Tibial nerve (tissue), 4 donors: ENCODE data around the gene MYO5A. TPM values are rescaled to one million over a fixed set of nuclear protein-coding genes. Genes with fewer than 3 reads are reported as not detected.

Experiments used
- DNase-seq, 2 donors: peaks; one replicate each; pipeline ENCODE4 v3.0.0-alpha.2; 2019; ENCODE audit warnings: low spot score in 2 of 2
- H3K27ac ChIP-seq, 4 donors: fragments of 200-600 bp; sonication (generic) in 3 of 4; one replicate each; pipeline ENCODE4 v1.5.1; 2017 to 2019; ENCODE audit warnings: mild to moderate bottlenecking in 1 of 4
- H3K27me3 ChIP-seq, 2 donors: fragments of 200-600 bp; sonication (generic) in 1 of 2; one replicate each; pipeline versions ENCODE4 v1.5.1 to v1.6.0; 2017 to 2019
- H3K36me3 ChIP-seq, 3 donors: fragments of 200-600 bp; sonication (generic); one replicate each; pipeline ENCODE4 v1.5.1; 2018 to 2019
- H3K4me1 ChIP-seq, 4 donors: fragments of 200-600 bp; sonication (generic) in 3 of 4; one replicate each; pipeline ENCODE4 v1.5.1; 2017 to 2019
- H3K4me3 ChIP-seq, 4 donors: fragments of 200-600 bp; sonication (generic) in 3 of 4; one replicate each; pipeline ENCODE4 v1.5.1; 2017 to 2019; ENCODE audit warnings: mild to moderate bottlenecking in 1 of 4, moderate library complexity in 1 of 4
- H3K9me3 ChIP-seq, 4 donors: fragments of 200-600 bp; sonication (generic) in 3 of 4; one replicate each; pipeline ENCODE4 v1.5.1; 2017 to 2019
- CTCF ChIP-seq, 5 experiments: fragments of 200-600 bp in 3 of 5; fragments of 450-650 bp in 2 of 5; sonication (generic) in 3 of 5; IDR thresholded peaks; one replicate each; pipeline ENCODE4 v1.5.1; 2016 to 2019; ENCODE audit warnings: antibody characterized with exemption in 5 of 5, mild to moderate bottlenecking in 3 of 5, moderate library complexity in 2 of 5
- EP300 ChIP-seq, 2 donors: sonication (generic); formaldehyde crosslinking; IDR thresholded peaks; one replicate each; pipeline ENCODE4 v1.6.1; 2017; ENCODE audit warnings: antibody characterized with exemption in 2 of 2, mild to moderate bottlenecking in 1 of 2
- POLR2A ChIP-seq, 2 donors: fragments of 450-650 bp; IDR thresholded peaks; one replicate each; pipeline ENCODE4 v1.6.1; 2017; ENCODE audit warnings: antibody characterized with exemption in 2 of 2, mild to moderate bottlenecking in 2 of 2, moderate library complexity in 2 of 2
- WGBS, 2 donors: methylation state at CpG; one replicate each; pipeline ENCODE4 v1.1.5; 2018; 5-methylcytosine and 5-hydroxymethylcytosine counted together
- total RNA-seq, 4 donors: library from RNA; depleted of rRNA; stranded (reverse); fragments of >200 nt; gene quantifications; one replicate each; pipeline ENCODE4 v1.1.0, GENCODE V29; 2016

MYO5A gene
- total RNA-seq, 4 donors from 2014 or later: 38.7 to 101 (median 46.9) TPM

- Histone ChIP-seq H3K27ac (no peak overlapping the region), H3K4me1 (peaks cover 0 to 23% (median 9%) of the 10 kb centered on the region in 4 donors), H3K9me3 (no peaks in the 10 kb centered on the region), H3K4me3 (no peak overlapping the region), H3K27me3 (peaks cover 0 to 40% of the 10 kb centered on the region in 2 donors), H3K36me3 (no peaks in the 10 kb centered on the region)
- TF ChIP-seq EP300 (IDR thresholded peaks at IDR 0.05): no peak
- no peak for DNase-seq
- 74 to 78% methylated on average over 4 of the region's 4 CpGs for whole genome bisulfite sequencing, 2 donors
These were observed 237.5 kb downstream of the MYO5A start for GRCh38 chr15:52291204-52291603.

GRCh38 chr15:52290800-52291199 is 237.9 kb downstream of the MYO5A start:
- no peaks in the 10 kb centered on the region for H3K36me3 ChIP-seq
- H3K27ac ChIP-seq: no peak overlapping the region
- peaks cover 0 to 36% of the 10 kb centered on the region in 2 donors for H3K27me3 ChIP-seq
- peaks cover 0 to 21% (median 8%) of the 10 kb centered on the region in 4 donors for H3K4me1 ChIP-seq
- DNase-seq: no peak
- H3K4me3 ChIP-seq: no peak overlapping the region
- H3K9me3 ChIP-seq: no peaks in the 10 kb centered on the region
- TF ChIP-seq CTCF (IDR thresholded peaks at IDR 0.05) (no peak), EP300 (IDR thresholded peaks at IDR 0.05) (no peak), POLR2A (IDR thresholded peaks at IDR 0.05) (no peak)
- WGBS, 2 donors: 81 to 84% methylated on average over 3 of the region's 3 CpGs

- no peaks in the 10 kb centered on the region for H3K9me3 ChIP-seq
- peaks cover 0 to 16% (median 4%) of the 10 kb centered on the region in 4 donors for H3K4me1 ChIP-seq
- no peak overlapping the region for H3K27ac ChIP-seq
- peaks cover 0 to 31% of the 10 kb centered on the region in 2 donors for H3K27me3 ChIP-seq
- DNase-seq: no peak
- TF ChIP-seq CTCF (IDR thresholded peaks at IDR 0.05): no peak
- TF ChIP-seq EP300 (IDR thresholded peaks at IDR 0.05): no peak
- no peak for TF ChIP-seq POLR2A (IDR thresholded peaks at IDR 0.05)
- WGBS, 2 donors: 52 to 61% methylated on average over 4 of the region's 4 CpGs
- no peaks in the 10 kb centered on the region for H3K36me3 ChIP-seq
- H3K4me3 ChIP-seq: no peak overlapping the region
These were observed 238.4 kb downstream of the MYO5A start for GRCh38 chr15:52290329-52290728.

- peaks cover 0 to 25% of the 10 kb centered on the region in 2 donors for H3K27me3 ChIP-seq
- H3K27ac ChIP-seq: peak overlapping the region in 2 of 4 donors; percentile 26 to 47
- DNase-seq: no peak
- TF ChIP-seq POLR2A (IDR thresholded peaks at IDR 0.05) (no peak), CTCF (IDR thresholded peaks at IDR 0.05) (no peak), EP300 (IDR thresholded peaks at IDR 0.05) (no peak)
- no peak overlapping the region for H3K4me3 ChIP-seq
- WGBS, 2 donors: 29 to 66% methylated on average over 4 of the region's 4 CpGs
- H3K36me3 ChIP-seq: no peaks in the 10 kb centered on the region
- no peaks in the 10 kb centered on the region for H3K9me3 ChIP-seq
- H3K4me1 ChIP-seq: peaks cover 0 to 10% (median under 1%) of the 10 kb centered on the region in 4 donors
These were observed 239.0 kb downstream of the MYO5A start for GRCh38 chr15:52289629-52290081.

- DNase-seq: no peak
- no peaks in the 10 kb centered on the region for H3K9me3 ChIP-seq
- H3K36me3 ChIP-seq: no peaks in the 10 kb centered on the region
- H3K27ac ChIP-seq: peak overlapping the region in 1 of 4 donors; percentile 47
- H3K27me3 ChIP-seq: peaks cover 0 to 19% of the 10 kb centered on the region in 2 donors
- no peak overlapping the region for H3K4me3 ChIP-seq
- TF ChIP-seq EP300 (IDR thresholded peaks at IDR 0.05) (no peak), POLR2A (IDR thresholded peaks at IDR 0.05) (no peak)
- H3K4me1 ChIP-seq: peaks cover 0 to 7% (median 0%) of the 10 kb centered on the region in 4 donors
- WGBS, 2 donors: 88 to 90% methylated on average over 5 of the region's 5 CpGs
These were observed 239.7 kb downstream of the MYO5A start for GRCh38 chr15:52288986-52289385.

GRCh38 chr15:52288051-52288942 is 240.4 kb downstream of the MYO5A start:
- Histone ChIP-seq H3K9me3 (no peaks in the 10 kb centered on the region), H3K4me3 (no peak overlapping the region), H3K27ac (peak overlapping the region in 1 of 4 donors; percentile 33), H3K36me3 (no peaks in the 10 kb centered on the region), H3K27me3 (peaks cover 0 to 12% of the 10 kb centered on the region in 2 donors), H3K4me1 (peaks cover 0 to 7% (median 0%) of the 10 kb centered on the region in 4 donors)
- TF ChIP-seq POLR2A (IDR thresholded peaks at IDR 0.05): no peak
- no peak for TF ChIP-seq EP300 (IDR thresholded peaks at IDR 0.05)
- no peak for TF ChIP-seq CTCF (IDR thresholded peaks at IDR 0.05)
- DNase-seq: no peak
- 60 to 63% methylated on average over 13 of the region's 13 CpGs for WGBS, 2 donors
